GM19372 (cell line): ENCODE results near the gene CCDC171.

Experiments used
- ATAC-seq: cut with Tn5 transposase; IDR thresholded peaks from one replicate; pipeline ENCODE4 v1.9.1; 2021; ENCODE audit warnings: mild to moderate bottlenecking, low read depth, moderate library complexity; ENCODE audit not compliant: unreplicated experiment

CCDC171 gene

DNA sequence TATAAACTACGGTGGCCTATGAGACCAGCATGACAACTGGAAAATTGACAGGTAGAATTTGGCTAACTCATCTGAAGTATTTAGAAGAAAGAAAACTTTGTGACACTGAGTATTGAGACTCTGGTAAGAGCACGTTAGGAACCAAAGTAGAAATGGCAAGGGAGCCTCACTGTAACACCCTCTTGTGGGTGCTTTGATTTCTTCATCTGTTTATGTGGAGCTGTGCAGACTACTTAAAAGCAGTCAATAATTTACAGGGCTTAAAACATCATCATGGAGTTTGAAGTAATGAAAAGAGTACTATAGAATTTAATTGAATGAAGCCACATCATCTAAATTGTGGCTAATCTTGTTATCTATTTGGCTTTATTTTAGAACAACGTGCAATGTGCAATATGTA, 414.2 kb downstream of the CCDC171 start:
- ATAC-seq, result no peak

DNA sequence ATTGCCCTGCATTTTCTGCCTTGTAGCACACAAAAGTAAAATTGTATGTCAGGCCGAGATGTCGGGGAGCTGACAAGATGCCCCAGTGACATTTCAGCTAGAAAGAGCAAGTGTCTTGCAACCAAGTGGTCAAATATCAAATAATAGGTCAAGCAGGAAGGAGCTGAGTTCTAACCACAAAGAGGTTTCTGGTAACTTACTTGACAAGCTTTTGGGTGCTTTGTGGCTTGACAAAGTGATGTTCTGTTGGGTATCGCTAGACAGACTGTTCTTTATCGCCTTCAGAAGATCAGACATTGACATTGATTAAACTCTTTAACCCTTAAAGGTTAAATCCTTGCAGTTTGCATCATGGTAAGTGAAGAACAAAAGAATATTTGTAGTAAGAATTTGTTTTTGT, 419.9 kb downstream of the CCDC171 start:
- no peak for ATAC-seq

DNA sequence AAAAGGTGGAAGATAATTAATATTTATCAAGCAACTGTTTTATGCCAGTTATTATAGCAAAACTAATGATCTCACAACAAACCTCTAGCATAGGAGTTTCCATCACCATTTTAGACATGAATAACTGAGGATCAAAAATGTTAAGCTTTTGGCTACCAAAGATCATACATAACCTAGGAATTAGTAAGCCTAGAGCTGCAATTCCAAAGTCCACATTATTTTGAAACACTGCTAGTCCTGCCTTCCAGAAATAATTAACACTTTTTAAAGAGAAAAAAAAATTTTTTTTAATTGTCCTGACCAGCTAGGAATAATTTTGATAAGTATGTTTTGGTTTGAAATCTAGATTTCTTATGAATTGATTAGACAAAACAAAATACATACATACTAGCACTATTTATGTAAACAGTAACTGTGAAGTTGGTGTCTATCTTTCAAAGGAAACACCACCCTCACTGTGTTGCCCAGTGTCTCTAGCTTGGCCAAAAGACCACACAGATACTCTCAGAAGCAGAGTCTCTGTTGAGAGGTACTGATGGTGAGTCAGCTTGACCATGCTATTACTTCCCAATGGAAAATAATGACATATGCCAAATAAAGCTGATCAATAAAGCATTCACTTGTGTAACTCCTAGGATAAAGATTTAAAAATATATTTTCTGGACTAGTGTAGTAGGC, 422.4 kb downstream of the CCDC171 start:
- ATAC-seq, result no peak

DNA sequence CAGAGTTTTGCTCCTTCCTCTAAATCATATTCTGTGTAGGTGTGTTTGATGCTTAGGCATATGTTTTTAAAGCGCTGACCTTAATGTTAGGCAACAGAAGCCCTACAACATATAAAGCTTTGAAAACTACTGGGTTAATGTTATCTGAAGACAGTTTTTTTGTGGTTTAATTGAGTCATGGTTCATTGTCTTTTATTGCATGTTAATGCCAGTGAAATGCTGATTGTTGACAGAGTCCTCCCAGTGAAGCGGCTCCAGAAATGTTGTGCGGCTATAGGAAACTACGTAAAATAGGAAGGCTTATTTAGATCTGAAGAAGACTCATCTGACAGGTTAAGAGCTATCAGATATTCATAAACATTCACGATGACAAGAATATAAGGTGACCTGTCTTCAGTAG, 424.6 kb downstream of the CCDC171 start:
- ATAC-seq, result no peak

DNA sequence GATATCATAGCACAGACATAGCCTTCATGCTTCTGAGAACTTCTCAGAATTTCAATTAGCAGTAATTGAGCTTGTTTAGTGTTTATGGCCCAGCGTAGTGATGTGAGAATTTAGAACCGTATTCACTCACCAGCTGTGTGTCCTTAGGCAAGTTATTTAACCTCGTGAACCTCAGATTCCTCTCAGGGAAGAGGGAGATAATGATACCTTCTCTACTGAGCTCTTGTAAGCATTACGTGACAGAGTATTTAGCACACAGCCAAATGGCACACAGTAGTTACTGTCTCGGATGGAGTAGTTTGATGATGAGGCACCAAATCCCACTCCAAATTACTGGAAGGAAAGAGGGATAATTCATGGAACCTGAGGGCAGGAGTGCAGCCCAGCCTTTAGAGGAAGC, 429.3 kb downstream of the CCDC171 start:
- ATAC-seq, result no peak

DNA sequence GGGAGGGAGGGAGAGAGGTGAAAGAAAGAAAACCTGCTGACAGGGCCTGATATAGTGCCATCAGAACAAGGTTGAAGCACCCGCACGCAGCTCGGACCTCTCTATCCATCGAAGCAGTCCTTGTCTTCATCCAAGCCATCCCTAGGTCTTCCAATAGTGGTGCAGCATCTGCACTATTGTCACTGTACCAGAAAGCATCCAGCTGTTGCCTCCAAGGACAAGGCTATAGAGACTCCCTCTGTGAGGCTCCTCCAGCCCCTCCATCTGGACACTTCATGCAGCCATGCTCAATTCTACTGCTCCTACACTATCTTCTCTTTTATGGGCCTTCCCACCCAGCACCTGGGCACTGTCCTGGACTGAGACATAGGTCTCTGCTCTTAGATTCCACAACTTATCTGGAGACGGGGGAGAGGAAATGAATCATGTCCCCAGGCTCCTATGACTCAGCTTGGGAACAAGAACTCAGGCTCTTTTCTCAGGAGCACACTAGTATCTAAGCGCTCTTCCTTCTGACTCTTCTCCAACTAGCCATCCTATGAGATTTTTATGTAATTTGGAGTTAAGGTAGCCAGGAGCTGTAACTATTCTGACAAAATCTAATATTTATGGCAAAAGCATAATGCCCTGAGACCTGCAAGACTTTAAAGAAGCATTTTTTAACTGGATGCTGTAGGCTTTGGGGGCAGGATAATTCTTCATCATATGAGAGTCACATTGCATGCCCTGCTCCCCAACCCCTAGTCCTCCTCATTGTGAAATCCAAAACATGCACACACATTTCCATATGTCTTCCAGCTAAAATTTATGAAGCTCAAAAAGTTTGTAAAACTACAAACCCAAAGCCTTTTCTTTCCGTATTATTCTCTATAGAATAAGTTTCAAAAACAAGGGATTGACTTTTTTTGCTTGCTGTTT, 446.8 kb downstream of the CCDC171 start:
- ATAC-seq, result no peak

DNA sequence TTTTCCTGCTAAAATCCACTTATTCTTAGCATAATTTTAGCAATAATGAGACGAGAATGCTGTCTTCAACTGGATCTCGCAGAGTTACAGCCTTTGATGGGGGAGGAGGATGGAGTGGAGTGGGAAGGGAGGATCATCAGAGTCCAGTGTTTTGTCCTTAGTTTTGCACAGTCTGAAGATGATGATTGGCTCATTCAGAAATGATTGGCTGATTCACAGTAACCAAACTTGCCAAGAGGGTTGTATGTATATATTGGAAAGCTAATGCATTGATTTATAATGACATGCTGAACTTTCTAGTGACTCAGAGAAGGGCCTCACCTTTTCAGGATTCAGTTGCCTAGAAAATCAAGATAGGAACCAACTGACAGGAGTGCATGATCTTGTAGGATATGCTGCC, 448.0 kb downstream of the CCDC171 start:
- no peak for ATAC-seq

DNA sequence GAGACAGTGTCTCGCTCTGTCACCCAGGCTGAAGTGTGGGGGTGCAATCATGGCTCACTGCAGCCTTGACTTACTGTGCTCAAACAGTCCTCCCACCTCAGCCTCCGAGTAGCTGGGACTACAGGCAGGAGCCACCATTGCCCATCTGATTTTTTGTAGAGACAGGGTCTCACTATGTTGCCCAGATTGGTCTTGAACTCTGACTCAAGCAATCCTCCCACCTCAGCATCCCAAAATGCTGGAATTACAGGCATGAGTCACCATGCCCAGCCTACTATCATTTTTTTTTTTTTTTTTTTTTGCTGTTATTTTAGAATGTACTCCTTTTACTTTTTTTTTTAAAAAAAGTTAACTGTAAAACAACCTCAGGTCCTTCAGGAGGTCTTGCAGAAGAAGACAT, 449.0 kb downstream of the CCDC171 start:
- ATAC-seq, result no peak

DNA sequence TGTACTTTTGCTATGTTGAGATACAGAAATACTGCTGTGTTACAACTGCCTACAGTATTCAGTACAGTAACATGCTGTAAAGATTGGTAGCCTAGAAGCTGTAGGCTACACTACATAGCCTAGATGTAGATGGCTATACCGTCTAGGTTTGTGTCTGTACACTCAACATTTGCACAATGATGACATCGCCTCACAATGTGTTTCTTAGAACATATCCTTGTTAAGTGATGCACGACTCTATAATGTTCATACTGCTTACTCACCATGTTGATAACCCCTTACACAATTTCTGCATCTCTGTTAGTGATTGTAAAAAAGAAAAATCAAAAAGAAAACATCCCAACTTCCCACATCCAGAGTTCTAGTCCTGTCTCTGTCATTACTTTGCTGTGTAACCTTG, 450.0 kb downstream of the CCDC171 start:
- no peak for ATAC-seq

DNA sequence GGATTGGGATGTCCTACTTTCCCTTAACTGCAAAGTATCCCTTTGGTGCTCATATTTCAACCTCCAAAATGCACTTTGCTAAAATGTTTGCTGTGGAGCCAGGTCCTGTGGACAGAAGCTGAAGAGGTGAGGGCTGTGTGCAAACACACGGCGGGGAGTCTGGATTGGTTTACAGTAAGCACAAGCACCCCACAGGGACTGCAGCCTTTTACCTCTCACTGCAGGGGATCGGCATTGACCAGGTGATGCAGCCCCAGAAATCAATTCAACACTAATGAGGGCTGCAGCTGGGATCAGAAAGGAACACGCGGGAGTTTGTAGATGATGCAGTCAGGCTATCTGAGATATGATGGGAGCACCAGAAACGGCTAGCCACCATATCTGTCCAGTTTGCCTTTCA, 450.9 kb downstream of the CCDC171 start:
- no peak for ATAC-seq

DNA sequence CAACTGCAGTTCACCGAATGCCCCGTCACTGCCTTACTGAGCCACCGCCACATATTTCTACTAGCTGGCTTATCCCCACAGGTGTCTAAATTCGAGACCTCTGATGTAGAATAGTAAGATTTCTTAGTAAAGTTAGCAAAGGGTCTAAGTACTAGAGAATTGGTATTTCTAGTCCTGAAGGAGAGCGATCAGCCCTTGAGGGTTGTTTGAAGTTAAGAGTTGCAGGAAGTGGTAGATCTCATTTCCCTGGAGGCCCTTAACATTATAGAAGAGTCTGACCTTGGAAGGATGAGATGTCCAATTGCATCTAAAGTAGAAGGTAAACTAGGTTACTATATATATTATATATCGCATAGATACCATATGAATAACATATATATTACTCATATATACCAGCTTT, 451.8 kb downstream of the CCDC171 start:
- no peak for ATAC-seq

DNA sequence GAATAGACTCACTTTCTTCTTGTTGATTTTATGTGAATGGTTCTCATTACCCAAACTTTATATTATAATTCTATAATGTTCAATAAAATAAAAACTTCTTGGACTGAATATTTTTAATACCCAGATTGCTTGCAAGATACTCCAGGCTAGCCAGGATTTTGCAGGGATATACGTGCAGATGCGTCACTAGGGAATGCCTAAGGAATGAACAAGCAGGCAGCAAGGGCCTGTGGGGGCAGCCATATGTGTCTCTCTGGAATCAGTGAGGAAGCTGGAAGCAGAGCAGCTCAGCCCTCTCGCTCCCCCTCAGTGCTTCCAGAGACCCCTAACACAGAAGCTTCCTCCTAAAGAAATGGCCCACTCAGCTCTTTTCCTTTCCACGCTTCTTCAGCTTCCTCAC, 457.4 kb downstream of the CCDC171 start:
- ATAC-seq, result no peak

DNA sequence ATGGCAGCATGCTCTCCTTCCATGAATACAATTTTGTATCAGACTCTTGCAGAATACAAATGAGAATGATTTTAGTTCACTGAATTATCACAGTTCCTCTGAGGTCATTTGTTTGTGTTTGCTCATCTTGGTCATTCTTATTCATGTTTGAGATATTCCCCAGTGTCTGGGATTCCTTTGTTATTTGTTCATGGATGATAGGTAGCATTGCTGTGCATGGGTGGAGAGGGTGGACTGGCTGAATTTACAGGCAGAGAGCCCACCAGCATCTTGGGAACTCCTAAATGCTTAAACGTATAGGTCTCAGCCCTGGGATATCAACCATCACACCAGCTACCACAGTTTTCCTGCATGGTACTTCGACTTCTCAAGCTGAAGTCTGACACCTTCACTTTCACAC, 459.8 kb downstream of the CCDC171 start:
- ATAC-seq, result no peak

DNA sequence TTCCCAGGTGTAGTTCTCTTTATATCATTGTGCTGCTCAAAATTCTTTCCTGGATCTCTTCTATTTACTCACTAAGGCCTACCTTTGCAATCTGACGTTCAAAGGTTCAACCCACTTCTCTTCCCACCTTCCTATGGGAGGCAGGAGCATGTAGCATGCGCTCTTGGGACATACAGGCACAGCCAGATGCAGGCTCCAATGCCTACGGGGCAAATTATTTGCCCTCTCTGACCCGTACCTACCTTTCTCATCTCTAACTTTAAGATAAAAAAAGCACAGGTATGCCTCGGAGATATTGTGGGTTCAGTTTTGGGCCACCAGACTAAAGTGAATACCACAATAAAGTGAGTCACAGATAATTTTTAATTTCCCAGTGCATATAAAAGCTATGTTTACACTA, 460.5 kb downstream of the CCDC171 start:
- ATAC-seq, result no peak

DNA sequence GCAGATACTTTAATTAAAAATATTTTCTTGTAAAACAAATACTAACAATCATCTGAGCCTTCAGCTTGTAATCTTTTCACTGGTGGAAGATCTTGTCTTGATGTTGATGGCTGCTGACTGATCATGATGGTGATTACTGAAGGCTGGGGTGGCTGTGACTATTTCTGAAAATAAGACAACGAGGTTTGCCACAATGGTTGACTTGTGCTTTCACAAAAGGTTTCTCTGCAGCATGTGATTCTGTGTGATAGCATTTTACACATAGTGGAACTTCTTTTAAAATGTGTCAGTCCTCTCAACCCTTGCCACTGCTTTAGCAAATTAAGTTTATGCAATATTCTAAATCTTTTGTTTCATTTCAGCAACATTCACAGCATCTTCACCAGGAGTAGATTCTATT, 461.0 kb downstream of the CCDC171 start:
- no peak for ATAC-seq

DNA sequence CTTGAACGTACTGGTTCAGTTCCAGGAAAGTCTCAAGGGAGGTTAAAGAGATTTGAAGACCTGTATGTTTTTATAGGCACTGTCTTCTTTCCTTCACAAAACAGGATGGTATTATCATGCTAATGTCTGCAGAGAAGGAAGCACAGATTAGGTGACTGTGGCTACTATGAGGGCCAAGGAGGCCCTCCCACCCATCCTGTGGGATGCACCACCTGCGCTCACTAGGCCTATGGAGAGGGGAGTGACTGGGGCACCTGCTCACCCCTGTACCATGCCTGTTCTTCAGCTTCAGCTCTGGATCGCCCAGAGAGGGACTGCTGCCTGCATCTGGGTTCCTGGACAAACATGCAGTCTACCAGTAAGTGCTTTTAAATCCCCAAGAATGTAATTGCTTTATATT, 469.4 kb downstream of the CCDC171 start:
- ATAC-seq, result no peak

DNA sequence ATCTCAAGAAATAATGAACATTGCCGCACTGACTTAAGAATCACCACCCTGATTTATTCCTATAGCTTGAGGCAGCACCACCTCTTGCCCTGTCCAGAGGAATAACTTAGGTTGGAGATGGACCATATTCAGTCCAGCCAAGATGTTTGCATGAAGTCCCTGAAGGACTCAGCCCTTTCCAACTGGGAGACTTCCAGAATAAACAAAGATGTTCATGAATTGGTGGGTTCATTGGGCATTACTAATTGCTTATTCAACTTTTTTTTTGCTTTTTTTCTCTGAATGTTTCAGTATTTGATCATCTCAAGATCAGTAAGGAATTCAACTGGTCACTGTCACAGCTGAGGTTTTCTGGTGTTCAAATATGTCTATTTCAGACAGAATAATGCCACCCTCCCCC, 470.6 kb downstream of the CCDC171 start:
- no peak for ATAC-seq
